GM21447 (cell line): ENCODE results near the gene TRIM41.
"Not testable (repeated sequence)": the region's sequence is repeated elsewhere in the genome, so short reads cannot be mapped to it uniquely, and the experiment has no call there.

Experiments used
- ATAC-seq: cut with Tn5 transposase; IDR thresholded peaks from one replicate; pipeline ENCODE4 v1.9.1; 2021; ENCODE audit not compliant: unreplicated experiment

Gene TRIM41

GRCh38 chr5:181282874-181283273 is 59.8 kb downstream of the TRIM41 start:
- ATAC-seq, result no peak

- ATAC-seq, result no peak
Observed at GRCh38 chr5:181283347-181283746, 60.3 kb downstream of the TRIM41 start.

- not testable (repeated sequence) for ATAC-seq
Observed at GRCh38 chr5:181283841-181284755, 61.0 kb downstream of the TRIM41 start.
